Jurkat, Clone E6-1 (cell line): ENCODE results near the gene ADA.
"Not testable (repeated sequence)": the region's sequence is repeated elsewhere in the genome, so short reads cannot be mapped to it uniquely, and the experiment has no call there.

Experiments used
- DNase-seq: peaks from one replicate; pipeline ENCODE4 v3.0.0-alpha.2; 2011; ENCODE audit warnings: low read depth, low spot score
- H3K4me3 ChIP-seq: 2 replicates; pipeline ENCODE4 v1.5.1; 2011; ENCODE audit warnings: mild to moderate bottlenecking, low read length, control low read depth, moderate library complexity

Gene ADA

GRCh38 chr20:44681796-44682566 is 30.5 kb upstream of the ADA start:
- H3K4me3 ChIP-seq: no peak overlapping the region
- DNase-seq: no peak

DNA sequence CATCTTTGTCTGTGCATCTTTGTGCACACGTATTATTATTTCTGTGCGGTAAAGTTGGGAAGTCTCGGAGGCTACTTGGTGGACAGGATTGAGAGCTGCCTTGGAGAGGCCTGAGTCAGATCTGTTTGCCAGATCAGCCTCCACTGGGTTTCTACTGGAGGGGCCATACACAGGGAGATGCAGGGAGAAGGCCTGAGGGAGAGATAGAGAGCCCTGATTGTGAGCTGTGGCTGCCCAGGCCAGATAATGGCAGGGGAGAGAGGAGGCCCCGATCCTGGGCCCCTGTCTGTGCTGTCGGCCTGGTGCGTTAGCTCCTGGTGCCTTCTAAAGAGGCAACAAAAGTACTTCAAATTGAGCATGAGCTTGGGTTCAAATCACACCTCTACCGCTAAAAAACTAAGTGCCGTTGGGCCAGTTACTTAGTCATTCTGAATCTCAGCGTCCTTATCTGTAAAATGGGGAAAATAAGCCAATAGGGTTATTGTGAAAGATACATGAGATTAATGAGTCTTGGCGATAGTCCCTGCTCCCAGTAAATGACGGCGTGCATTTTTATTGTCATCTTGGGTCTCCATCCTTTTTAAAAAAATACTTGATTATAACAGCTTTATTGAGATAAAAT is 27.6 kb upstream of the ADA start:
- DNase-seq: no peak

GRCh38 chr20:44678242-44678641 is 26.7 kb upstream of the ADA start:
- DNase-seq: no peak
- H3K4me3 ChIP-seq: no peak overlapping the region

More for the DNA sequence above, 27.6 kb upstream of the ADA start:
- no peak overlapping the region for H3K4me3 ChIP-seq

DNA sequence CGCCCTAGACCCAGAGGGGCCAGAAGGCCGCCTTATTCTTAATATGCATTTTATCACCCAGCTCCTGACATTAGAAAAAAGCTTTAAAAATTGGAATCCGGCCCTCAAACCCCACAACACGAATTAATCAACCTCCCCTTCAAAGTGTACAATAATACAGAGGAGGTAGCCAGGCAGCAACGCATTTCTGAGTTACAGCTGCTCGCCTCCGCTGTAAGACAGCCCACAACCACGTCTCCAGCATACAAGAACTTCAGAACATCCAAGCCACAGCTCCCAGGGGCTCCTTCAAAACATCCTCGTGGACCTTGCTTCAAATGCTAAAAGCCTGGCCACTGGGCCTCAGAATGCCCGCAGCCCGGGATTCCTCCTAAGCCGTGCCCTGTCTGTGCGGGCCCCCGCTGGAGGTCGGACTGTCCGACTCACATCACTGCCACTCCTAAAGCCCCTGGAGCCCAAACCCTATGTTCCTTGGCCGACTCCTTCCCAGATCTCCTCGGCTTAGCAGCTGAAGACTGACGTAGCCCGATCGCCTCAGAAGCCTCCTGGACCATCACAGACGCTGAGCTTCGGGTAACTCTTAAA is 20.9 kb upstream of the ADA start:
- H3K4me3 ChIP-seq: peak overlapping the region; percentile 74

DNA sequence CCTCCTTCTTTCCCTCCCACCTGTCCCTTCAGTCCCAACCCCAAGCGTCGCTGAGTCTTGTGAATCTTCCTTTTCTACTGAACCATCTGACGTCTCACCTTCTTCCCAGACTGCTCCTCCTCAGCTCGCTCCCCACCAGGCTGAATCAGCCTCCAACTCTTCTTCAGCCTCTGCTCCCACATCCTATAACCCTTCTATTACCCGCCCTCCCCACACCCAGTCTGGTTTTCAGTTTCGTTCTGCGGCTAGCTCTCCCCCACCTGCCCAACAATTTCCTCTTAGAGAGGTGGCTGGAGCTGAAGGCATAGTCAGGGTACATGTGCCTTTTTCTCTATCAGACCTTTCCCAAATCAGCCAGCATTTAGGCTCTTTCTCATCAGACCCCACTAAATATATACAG is 20.0 kb upstream of the ADA start:
- peak; percentile 91 for DNase-seq
- peak overlapping the region; percentile 74 for H3K4me3 ChIP-seq

More for the DNA sequence above, 20.9 kb upstream of the ADA start:
- not testable (repeated sequence) for DNase-seq

DNA sequence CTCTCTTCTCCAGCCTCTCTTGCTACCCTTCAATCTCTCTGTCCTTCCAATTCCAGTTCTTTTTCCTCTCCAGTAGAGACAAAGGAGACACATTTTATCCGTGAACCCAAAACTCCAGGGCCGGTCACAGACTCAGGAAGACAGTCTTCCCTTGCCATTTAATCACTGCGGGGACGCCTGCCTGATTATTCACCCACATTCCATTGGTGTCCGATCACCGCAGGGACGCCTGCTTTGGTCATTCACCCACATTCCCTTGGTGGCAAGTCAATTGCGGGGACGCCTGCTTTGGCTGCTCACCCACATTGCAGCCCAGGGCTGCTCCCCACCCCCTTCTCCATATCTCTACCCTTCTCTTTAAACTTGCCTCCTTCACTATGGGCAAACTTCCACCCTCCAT is 19.4 kb upstream of the ADA start:
- DNase-seq: not testable (repeated sequence)
- H3K4me3 ChIP-seq: peak overlapping the region; percentile 74

GRCh38 chr20:44666066-44666465 is 14.6 kb upstream of the ADA start:
- DNase-seq: no peak
- H3K4me3 ChIP-seq: no peak overlapping the region

DNA sequence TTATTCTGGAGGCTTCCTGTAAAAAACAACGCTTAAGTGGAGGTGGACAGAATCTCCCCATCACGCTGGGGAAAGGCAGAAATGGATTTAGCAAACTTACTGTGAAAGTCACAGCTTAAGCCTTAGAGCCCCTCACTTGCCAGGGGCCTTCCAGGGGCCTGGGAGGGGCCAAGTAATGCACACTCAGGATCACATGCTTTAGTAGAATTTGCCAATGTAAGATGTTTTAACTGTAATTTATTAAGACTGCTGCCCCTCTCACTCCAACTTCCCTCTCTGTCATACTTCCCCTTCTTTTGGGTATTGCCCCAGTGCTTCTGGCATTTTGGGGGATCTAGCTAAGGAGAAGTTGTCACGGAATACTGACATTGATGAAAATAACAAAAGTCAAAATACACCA is 12.6 kb upstream of the ADA start:
- H3K4me3 ChIP-seq: no peak overlapping the region
- no peak for DNase-seq

- H3K4me3 ChIP-seq: no peak overlapping the region
- no peak for DNase-seq
Observed at GRCh38 chr20:44662261-44662660, 10.8 kb upstream of the ADA start.

DNA sequence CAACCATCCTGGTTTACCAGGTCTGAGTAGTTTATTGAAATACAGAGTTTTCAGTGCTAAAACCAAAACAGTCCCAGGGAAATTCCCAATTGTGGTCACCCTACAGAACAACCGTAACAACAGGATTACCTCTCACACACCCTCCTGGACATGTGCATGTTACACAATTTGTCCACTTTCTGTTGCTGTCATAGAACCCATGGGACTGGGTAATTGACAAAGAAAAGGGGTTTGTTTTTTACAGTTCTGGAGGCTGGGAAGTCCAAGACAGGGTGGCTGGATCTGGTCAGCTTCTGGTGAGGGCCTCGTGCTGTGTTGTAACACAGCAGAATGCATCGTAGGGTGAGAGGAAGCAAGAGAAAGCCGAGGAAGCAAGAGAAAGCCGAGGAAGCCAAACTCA is 9.1 kb upstream of the ADA start:
- no peak for DNase-seq
- H3K4me3 ChIP-seq: no peak overlapping the region

GRCh38 chr20:44659931-44660330 is 8.4 kb upstream of the ADA start:
- DNase-seq: no peak
- no peak overlapping the region for H3K4me3 ChIP-seq

- no peak overlapping the region for H3K4me3 ChIP-seq
- no peak for DNase-seq
Observed at GRCh38 chr20:44658810-44659209, 7.3 kb upstream of the ADA start.

- no peak for DNase-seq
- H3K4me3 ChIP-seq: no peak overlapping the region
Observed at GRCh38 chr20:44657875-44658274, 6.4 kb upstream of the ADA start.

GRCh38 chr20:44656448-44656847 is 4.9 kb upstream of the ADA start:
- no peak for DNase-seq
- no peak overlapping the region for H3K4me3 ChIP-seq

DNA sequence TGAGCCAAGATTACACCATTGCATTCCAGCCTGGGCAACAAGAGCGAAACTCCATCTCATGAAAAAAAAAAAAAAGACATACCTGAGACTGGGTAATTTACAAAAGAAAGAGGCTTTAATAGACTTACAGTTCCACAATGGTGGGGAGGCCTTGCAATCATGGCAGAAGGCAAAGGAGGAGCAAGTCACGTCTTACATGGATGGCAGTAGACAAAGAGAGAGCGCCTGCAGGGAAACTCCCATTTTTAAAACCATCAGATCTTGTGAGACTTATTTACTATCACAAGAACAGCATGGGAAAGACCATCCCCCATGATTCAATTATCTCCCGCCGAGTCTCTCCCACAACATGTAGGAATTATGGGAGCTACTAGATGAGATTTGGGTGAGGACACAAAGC is 2.7 kb upstream of the ADA start:
- H3K4me3 ChIP-seq, DNase-seq: not testable (repeated sequence)

- H3K4me3 ChIP-seq: no peak overlapping the region
Observed at GRCh38 chr20:44653546-44653945, 2.0 kb upstream of the ADA start.

GRCh38 chr20:44651434-44651683 is 140 bp downstream of the ADA start:
- H3K4me3 ChIP-seq: peak overlapping the region; percentile 99

More at GRCh38 chr20:44653546-44653945, 2.0 kb upstream of the ADA start:
- no peak for DNase-seq

GRCh38 chr20:44650771-44651433 is 597 bp downstream of the ADA start:
- peak overlapping the region; percentile 99 for H3K4me3 ChIP-seq
- DNase-seq: no peak

More at GRCh38 chr20:44651434-44651683, 140 bp downstream of the ADA start:
- no peak for DNase-seq

- peak overlapping the region; percentile 99 for H3K4me3 ChIP-seq
Observed at GRCh38 chr20:44649976-44650375, 1.5 kb downstream of the ADA start.

DNA sequence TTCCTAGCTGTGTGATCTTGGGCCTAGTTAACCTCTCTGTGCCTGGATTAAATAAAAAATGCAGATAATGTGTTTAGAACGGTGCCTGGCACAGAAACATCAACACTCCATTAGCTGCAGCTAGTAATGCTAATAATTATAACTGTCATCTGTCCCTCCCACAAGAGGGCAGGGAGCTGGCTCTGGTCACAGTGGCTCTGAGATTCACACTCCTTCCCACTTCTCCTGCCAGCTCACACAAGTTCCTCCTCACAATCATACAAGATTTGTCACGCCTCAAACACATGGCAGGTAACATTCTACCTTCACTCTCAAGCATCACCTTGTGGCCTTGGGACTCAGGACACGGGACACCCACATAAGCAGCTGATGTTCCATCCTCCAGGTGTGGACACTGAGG is 2.4 kb downstream of the ADA start:
- H3K4me3 ChIP-seq: peak overlapping the region; percentile 99
- no peak for DNase-seq

More at GRCh38 chr20:44649976-44650375, 1.5 kb downstream of the ADA start:
- DNase-seq: no peak
